K562 (cell line): ENCODE results near the gene KBTBD4. TPM values are rescaled to one million over a fixed set of nuclear protein-coding genes. Genes with fewer than 3 reads are reported as not detected.

Source experiments
- ATAC-seq: fragments of 200-7000 bp; cut with Tn5 transposase; 3 replicates; pipeline ENCODE4 v1.9.1; 2020; ENCODE audit warnings: moderate library complexity
- BruUV-seq: library from RNA; stranded (reverse); fragments of 400-500 nt; replicated peaks from 2 replicates; lab custom pipeline; 2021; lab: Mats Ljungman, UMichigan
- CTCF ChIA-PET: fragments of 300-600 bp; formaldehyde crosslinking; extraction: SDS; loops from one replicate; lab custom pipeline; 2021; ENCODE audit warnings: low intra/inter-chr PET ratio; lab: Yijun Ruan, JAX
- POLR2A ChIA-PET: fragments of 300-600, 350-650 bp; sonication (Branson Sonifier 250); formaldehyde crosslinking; extraction: SDS; loops from one replicate; lab custom pipeline; 2021; ENCODE audit warnings: antibody characterized with exemption, inconsistent platforms; lab: Yijun Ruan, JAX
- DNase-seq, 4 experiments: peaks; one replicate each; pipeline versions ENCODE4 v3.0.0 to v3.0.0-alpha.2; 2011 to 2018; ENCODE audit warnings: low spot score in 3 of 4, mixed read lengths in 3 of 4; ENCODE audit errors: extremely low read depth in 1 of 4
- FAIRE-seq: peaks from 2 replicates; lab custom pipeline; 2011; peaks lifted over from hg19 to GRCh38; lab: Jason Lieb, UNC
- H2AFZ ChIP-seq: 2 replicates; pipeline ENCODE4 v1.6.0; 2011; ENCODE audit warnings: low read depth, low read length, control low read depth, inconsistent platforms
- H3K27ac ChIP-seq: fragments of 200-600 bp; 3 replicates; pipeline ENCODE4 v1.8.0; 2011; ENCODE audit warnings: low read depth, mild to moderate bottlenecking, control low read depth, inconsistent platforms, low read length, moderate library complexity, mixed read lengths; ENCODE audit errors: extremely low read depth
- H3K27me3 ChIP-seq, 2 experiments: fragments of 300-600 bp in 1 of 2; 2 replicates in 1 of 2; 3 replicates in 1 of 2; pipeline versions ENCODE4 v1.6.0 to v1.8.0; 2011; ENCODE audit warnings: inconsistent platforms in 2 of 2, low read length in 2 of 2, mild to moderate bottlenecking in 1 of 2, mixed read lengths in 1 of 2, moderate library complexity in 1 of 2; ENCODE audit not compliant: control insufficient read depth in 2 of 2, insufficient read depth in 2 of 2
- H3K36me3 ChIP-seq: fragments of 300-600 bp; 3 replicates; pipeline ENCODE4 v1.8.0; 2011; ENCODE audit warnings: mild to moderate bottlenecking, low read length, inconsistent platforms; ENCODE audit not compliant: control insufficient read depth, insufficient read depth
- H3K4me1 ChIP-seq, 2 experiments: fragments of 200-600 bp in 1 of 2; replicated peaks in 1 of 2; 2 replicates in 1 of 2; 3 replicates in 1 of 2; pipeline versions ENCODE4 v1.5.1 to v1.8.0; 2011; ENCODE audit warnings: inconsistent platforms in 2 of 2, low read length in 2 of 2, mild to moderate bottlenecking in 1 of 2, mixed read lengths in 1 of 2, moderate library complexity in 1 of 2; ENCODE audit not compliant: control insufficient read depth in 2 of 2, insufficient read depth in 2 of 2
- H3K4me2 ChIP-seq: 2 replicates; pipeline ENCODE4 v1.6.1; 2011; ENCODE audit warnings: low read length, control low read depth, inconsistent platforms, mixed read lengths; ENCODE audit not compliant: insufficient read depth
- H3K4me3 ChIP-seq: fragments of 200-600 bp; sonication (generic), shearing (Covaris generic); 2 replicates; pipeline ENCODE4 v1.5.1; 2016; ENCODE audit warnings: control low read depth, inconsistent platforms
- H3K79me2 ChIP-seq: fragments of 200-600 bp; 3 replicates; pipeline ENCODE4 v1.8.0; 2011; ENCODE audit warnings: low read length, inconsistent platforms; ENCODE audit not compliant: control insufficient read depth, insufficient read depth
- H3K9ac ChIP-seq, 2 experiments: 2 replicates each; pipeline versions ENCODE4 v1.6.0 to v1.6.1; 2011; ENCODE audit warnings: low read depth in 2 of 2, low read length in 2 of 2, control low read depth in 1 of 2, inconsistent platforms in 1 of 2, mild to moderate bottlenecking in 1 of 2, mixed read lengths in 1 of 2; ENCODE audit not compliant: insufficient read depth in 1 of 2
- H3K9me1 ChIP-seq: one replicate; pipeline ENCODE4 v1.6.0; 2011; ENCODE audit warnings: inconsistent platforms, mild to moderate bottlenecking, low read length, moderate library complexity; ENCODE audit not compliant: control insufficient read depth, insufficient read depth
- H3K9me3 ChIP-seq: replicated peaks from 2 replicates; pipeline ENCODE4 v1.5.1; 2011; ENCODE audit warnings: low read depth, low read length, inconsistent platforms; ENCODE audit not compliant: control insufficient read depth, insufficient read depth
- H4K20me1 ChIP-seq: replicated peaks from 2 replicates; pipeline ENCODE4 v1.6.1; 2011; ENCODE audit warnings: low read length, inconsistent platforms, mixed read lengths; ENCODE audit not compliant: control insufficient read depth, insufficient read depth
- FIP1L1 ChIP-seq: fragments of 200-400 bp; formaldehyde crosslinking; IDR thresholded peaks from 2 replicates; pipeline ENCODE4 v1.6.1; 2018; ENCODE audit warnings: mild to moderate bottlenecking, low read depth, low read length; ENCODE audit not compliant: poor library complexity, severe bottlenecking
- KDM1A ChIP-seq, 2 experiments: fragments of 450-650 bp; IDR thresholded peaks; 2 replicates each; pipeline ENCODE4 v1.6.1; 2016; ENCODE audit warnings: mild to moderate bottlenecking in 2 of 2
- RNF2 ChIP-seq: sonication (generic); IDR thresholded peaks from 2 replicates; pipeline ENCODE4 v1.6.1; 2016
- SOX6 ChIP-seq: fragments of 450-650 bp; IDR thresholded peaks from 2 replicates; pipeline ENCODE4 v1.6.1; 2014; ENCODE audit warnings: mild to moderate bottlenecking
- WGBS: fragments of 100-300 bp; shearing (Covaris generic); methylation state at CpG from one replicate; pipeline ENCODE4 v1.1.6; 2016; ENCODE audit warnings: low coverage, mixed read lengths; ENCODE audit not compliant: insufficient coverage; ENCODE audit errors: missing lambda C conversion rate; 5-methylcytosine and 5-hydroxymethylcytosine counted together
- in situ Hi-C: fragments of 300-500 bp; cut with MboI; formaldehyde crosslinking; loops from 4 replicates; pipeline ENCODE4 v1.15.0; 2018; ENCODE audit warnings: inconsistent platforms, mixed read lengths
- intact Hi-C: fragments of 100-400 bp; cut with micrococcal nuclease; formaldehyde crosslinking; loops from 2 replicates; pipeline ENCODE4 v1.14.2; 2022
- polyA plus RNA-seq, 8 experiments: library from polyadenylated mRNA; depleted of rRNA in 4 of 8; stranded (reverse) in 5 of 8; unstranded in 3 of 8; fragments of >200 nt; fragmentation: Nextera tagmentation in 2 of 8; fragmentation: Illumina TruSeq in 1 of 8; extraction: Ambion mirVana in 2 of 8; extraction: Trizol in 1 of 8; gene quantifications; 2 replicates each; pipeline versions ENCODE4 v1.2.1 to v1.2.3, GENCODE V29; 2011 to 2014; ENCODE audit warnings: inconsistent platforms in 1 of 8, missing spikeins in 1 of 8
- total RNA-seq, 7 experiments: library from RNA; depleted of rRNA in 6 of 7; stranded (reverse); fragments of >200 nt in 6 of 7; fragmentation: Illumina TruSeq in 2 of 7; extraction: Trizol in 2 of 7; gene quantifications; 2 replicates each; pipeline versions ENCODE4 v1.2.1 to v1.2.3, GENCODE V29; 2011 to 2021; ENCODE audit warnings: low replicate concordance in 1 of 7
- TF ChIP-seq, protein P1 (sequence below), 3 experiments: fragments of 200-800 bp in 1 of 3; sonication (Bioruptor generic) in 1 of 3; sonication (generic) in 1 of 3; formaldehyde crosslinking in 1 of 3; IDR thresholded peaks; 2 replicates each; pipeline versions ENCODE4 v1.6.1 to v1.8.0; 2016 to 2022; ENCODE audit warnings: mild to moderate bottlenecking in 2 of 3, missing compliant biosample characterization in 2 of 3, missing genetic modification characterization in 2 of 3, missing genetic modification reagents in 1 of 3
- TF ChIP-seq, protein P2 (sequence below): fragments of 450-650 bp; IDR thresholded peaks from 2 replicates; pipeline ENCODE4 v1.6.1; 2017; ENCODE audit warnings: antibody characterized with exemption, mild to moderate bottlenecking

The KBTBD4 gene
- total and polyA plus RNA-seq, 9 of the 15 experiments (the other 6 are each of a cell fraction or from before 2014, with no cell fraction given): 7.0 to 33.9 (median 13.3) TPM

DNA sequence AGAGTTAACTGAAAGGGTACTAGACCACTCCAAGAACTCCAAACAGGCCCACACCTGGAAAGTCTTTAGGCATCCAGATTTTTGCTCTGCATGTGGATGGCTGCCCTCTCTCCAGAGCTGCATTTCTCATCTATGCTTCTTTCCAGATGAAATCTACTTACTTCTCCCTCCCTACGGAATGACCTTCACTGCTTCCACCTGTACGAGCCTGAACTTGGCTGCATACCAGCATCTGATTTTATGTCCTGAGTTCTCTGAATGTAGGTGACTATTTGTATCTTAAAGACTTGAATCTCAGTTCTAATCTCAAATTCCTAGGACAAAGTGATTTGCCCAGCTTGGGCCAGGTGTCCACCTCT lies 39.1 kb downstream of the KBTBD4 start:
- no peak for ATAC-seq
- Histone ChIP-seq H3K79me2 (peaks cover 99% of the 10 kb centered on the region), H3K36me3 (peaks cover 24% of the 10 kb centered on the region; the same call in 2 of the 3 replicates), H3K4me3 (no peak overlapping the region), H3K4me2 (no peak overlapping the region), H3K27ac (no peak overlapping the region), H3K4me1 (peaks cover 4 to 7% of the 10 kb centered on the region in 2 experiments; a peak in 3 of 5 replicates), H3K27me3 (no peaks in the 10 kb centered on the region), H4K20me1 (peaks cover 38% of the 10 kb centered on the region; the same call in 1 of the 2 replicates), H3K9me3 (no peaks in the 10 kb centered on the region), H3K9me1 (no peaks in the 10 kb centered on the region), H2AFZ (no peak overlapping the region), H3K9ac (no peak overlapping the region)
- TF ChIP-seq SOX6 (no peak), KDM1A (IDR thresholded peaks at IDR 0.05) (peak in 1 of 2 experiments; percentile 48; a peak in 2 of 4 replicates)
- ChIA-PET POLR2A (interaction anchor here (0.7 to 4.8 kb wide), 5 partner anchors 10 to 38 kb away, joined by 4 to 28 read pairs (median 10); partner anchors contain the start of gene CELF1), CTCF (no interaction called here)
- WGBS: 50% methylated on average over 2 of the region's 2 CpGs
- no peak for DNase-seq
- intact Hi-C loops: no loop called here
- in situ Hi-C loops: no loop called here
- BruUV-seq: no TSS peak
- FAIRE-seq: no peak

GRCh38 chr11:47538741-47539565 lies 39.8 kb downstream of the KBTBD4 start:
- in situ Hi-C loops (no loop called here), intact Hi-C loops (no loop called here)
- no TSS peak for BruUV-seq
- ATAC-seq (no peak), DNase-seq (no peak), FAIRE-seq (no peak)
- H3K27ac ChIP-seq: no peak overlapping the region
- peaks cover 4 to 5% of the 10 kb centered on the region in 2 experiments; a peak in 3 of 5 replicates for H3K4me1 ChIP-seq
- no peak overlapping the region for H3K9ac ChIP-seq
- WGBS: 87% methylated on average over 10 of the region's 10 CpGs
- H4K20me1 ChIP-seq: peaks cover 32% of the 10 kb centered on the region; the same call in 1 of the 2 replicates
- no peak overlapping the region for H3K4me2 ChIP-seq
- H3K9me1 ChIP-seq: no peaks in the 10 kb centered on the region
- peaks cover 99% of the 10 kb centered on the region for H3K79me2 ChIP-seq
- H3K9me3 ChIP-seq: no peaks in the 10 kb centered on the region
- no peaks in the 10 kb centered on the region for H3K27me3 ChIP-seq
- H2AFZ ChIP-seq: no peak overlapping the region
- ChIA-PET CTCF (interaction anchor here (1.0 kb wide), 1 partner anchor 8 kb away, joined by 3 read pairs; no protein-coding TSS in a partner anchor), POLR2A (interaction anchor here (1.1 to 4.8 kb wide), 5 partner anchors 9 to 74 kb away, joined by 3 to 28 read pairs (median 10); partner anchors contain the start of gene CELF1)
- peaks cover 24% of the 10 kb centered on the region; the same call in 2 of the 3 replicates for H3K36me3 ChIP-seq
- H3K4me3 ChIP-seq: no peak overlapping the region
- no peak for TF ChIP-seq FIP1L1
- TF ChIP-seq, protein P1, sequence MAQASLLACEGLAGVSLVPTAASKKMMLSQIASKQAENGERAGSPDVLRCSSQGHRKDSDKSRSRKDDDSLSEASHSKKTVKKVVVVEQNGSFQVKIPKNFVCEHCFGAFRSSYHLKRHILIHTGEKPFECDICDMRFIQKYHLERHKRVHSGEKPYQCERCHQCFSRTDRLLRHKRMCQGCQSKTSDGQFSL (CRISPR knock-in tag; IDR thresholded peaks at IDR 0.05): no peak
- TF ChIP-seq, protein P1 (tag; IDR thresholded peaks at IDR 0.05): no peak
- TF ChIP-seq, protein P2, sequence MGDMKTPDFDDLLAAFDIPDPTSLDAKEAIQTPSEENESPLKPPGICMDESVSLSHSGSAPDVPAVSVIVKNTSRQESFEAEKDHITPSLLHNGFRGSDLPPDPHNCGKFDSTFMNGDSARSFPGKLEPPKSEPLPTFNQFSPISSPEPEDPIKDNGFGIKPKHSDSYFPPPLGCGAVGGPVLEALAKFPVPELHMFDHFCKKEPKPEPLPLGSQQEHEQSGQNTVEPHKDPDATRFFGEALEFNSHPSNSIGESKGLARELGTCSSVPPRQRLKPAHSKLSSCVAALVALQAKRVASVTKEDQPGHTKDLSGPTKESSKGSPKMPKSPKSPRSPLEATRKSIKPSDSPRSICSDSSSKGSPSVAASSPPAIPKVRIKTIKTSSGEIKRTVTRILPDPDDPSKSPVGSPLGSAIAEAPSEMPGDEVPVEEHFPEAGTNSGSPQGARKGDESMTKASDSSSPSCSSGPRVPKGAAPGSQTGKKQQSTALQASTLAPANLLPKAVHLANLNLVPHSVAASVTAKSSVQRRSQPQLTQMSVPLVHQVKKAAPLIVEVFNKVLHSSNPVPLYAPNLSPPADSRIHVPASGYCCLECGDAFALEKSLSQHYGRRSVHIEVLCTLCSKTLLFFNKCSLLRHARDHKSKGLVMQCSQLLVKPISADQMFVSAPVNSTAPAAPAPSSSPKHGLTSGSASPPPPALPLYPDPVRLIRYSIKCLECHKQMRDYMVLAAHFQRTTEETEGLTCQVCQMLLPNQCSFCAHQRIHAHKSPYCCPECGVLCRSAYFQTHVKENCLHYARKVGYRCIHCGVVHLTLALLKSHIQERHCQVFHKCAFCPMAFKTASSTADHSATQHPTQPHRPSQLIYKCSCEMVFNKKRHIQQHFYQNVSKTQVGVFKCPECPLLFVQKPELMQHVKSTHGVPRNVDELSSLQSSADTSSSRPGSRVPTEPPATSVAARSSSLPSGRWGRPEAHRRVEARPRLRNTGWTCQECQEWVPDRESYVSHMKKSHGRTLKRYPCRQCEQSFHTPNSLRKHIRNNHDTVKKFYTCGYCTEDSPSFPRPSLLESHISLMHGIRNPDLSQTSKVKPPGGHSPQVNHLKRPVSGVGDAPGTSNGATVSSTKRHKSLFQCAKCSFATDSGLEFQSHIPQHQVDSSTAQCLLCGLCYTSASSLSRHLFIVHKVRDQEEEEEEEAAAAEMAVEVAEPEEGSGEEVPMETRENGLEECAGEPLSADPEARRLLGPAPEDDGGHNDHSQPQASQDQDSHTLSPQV: no peak
- no peak for TF ChIP-seq RNF2
